GM12878 (cell line): ENCODE data around the gene DPYSL4. TPM values are rescaled to one million over a fixed set of nuclear protein-coding genes. Genes with fewer than 3 reads are reported as not detected.

Experiments used
- ATAC-seq: fragments of 200-7000 bp; cut with Tn5 transposase; 3 replicates; pipeline ENCODE4 v1.9.1; 2020; ENCODE audit warnings: mild to moderate bottlenecking, moderate library complexity
- BruUV-seq: library from RNA; stranded (reverse); fragments of 400-500 nt; replicated peaks from 2 replicates; lab custom pipeline; 2021; lab: Mats Ljungman, UMichigan
- CTCF ChIA-PET: fragments of 300-600 bp; sonication (Branson Sonifier 250); formaldehyde crosslinking; extraction: SDS; loops from one replicate; lab custom pipeline; 2021; ENCODE audit warnings: inconsistent platforms; lab: Yijun Ruan, JAX
- POLR2A ChIA-PET: fragments of 350-600 bp; formaldehyde crosslinking; extraction: SDS; loops from one replicate; lab custom pipeline; 2021; ENCODE audit warnings: inconsistent platforms; lab: Charles Lee
- RAD21 ChIA-PET: fragments of 300-600 bp; sonication (Branson Sonifier 250); formaldehyde crosslinking; loops from one replicate; lab custom pipeline; 2023; ENCODE audit warnings: antibody characterized with exemption; ENCODE audit not compliant: unreplicated experiment; lab: Charles Lee
- SMC1A ChIA-PET: fragments of 300-600 bp; sonication (Branson Sonifier 250); formaldehyde crosslinking; loops from one replicate; lab custom pipeline; 2023; ENCODE audit not compliant: unreplicated experiment, uncharacterized antibody; lab: Charles Lee
- DNase-seq: peaks from one replicate; pipeline ENCODE4 v3.0.0-alpha.2; 2011; ENCODE audit warnings: low read depth, low spot score
- FAIRE-seq: peaks from 3 replicates; lab custom pipeline; 2011; peaks lifted over from hg19 to GRCh38; lab: Jason Lieb, UNC
- H2AFZ ChIP-seq: 2 replicates; pipeline ENCODE4 v1.6.0; 2011; ENCODE audit warnings: low read depth, low read length, control low read depth; ENCODE audit not compliant: control insufficient read depth
- H3K27ac ChIP-seq: 2 replicates; pipeline ENCODE4 v1.5.1; 2011; ENCODE audit warnings: control low read depth; ENCODE audit not compliant: control insufficient read depth, insufficient read depth
- H3K27me3 ChIP-seq, 2 experiments: replicated peaks in 1 of 2; 2 replicates each; pipeline versions ENCODE4 v1.6.0 to v1.6.1; 2011; ENCODE audit warnings: low read length in 1 of 2; ENCODE audit not compliant: control insufficient read depth in 2 of 2, insufficient read depth in 2 of 2
- H3K36me3 ChIP-seq, 2 experiments: 2 replicates each; pipeline ENCODE4 v1.5.1; 2011; ENCODE audit warnings: low read length in 1 of 2; ENCODE audit not compliant: control insufficient read depth in 2 of 2, insufficient read depth in 2 of 2
- H3K4me1 ChIP-seq: 2 replicates; pipeline ENCODE4 v1.6.1; 2011; ENCODE audit warnings: mild to moderate bottlenecking, low read length, moderate library complexity, mixed read lengths; ENCODE audit not compliant: control insufficient read depth, insufficient read depth
- H3K4me2 ChIP-seq: 2 replicates; pipeline ENCODE4 v1.6.0; 2011; ENCODE audit warnings: control low read depth; ENCODE audit not compliant: control insufficient read depth, insufficient read depth
- H3K4me3 ChIP-seq: fragments of 200-600 bp; sonication (generic); 2 replicates; pipeline ENCODE4 v1.5.1; 2016
- H3K79me2 ChIP-seq: 2 replicates; pipeline ENCODE4 v1.6.0; 2011; ENCODE audit warnings: low read length; ENCODE audit not compliant: control insufficient read depth, insufficient read depth
- H3K9ac ChIP-seq: 2 replicates; pipeline ENCODE4 v1.8.0; 2011; ENCODE audit warnings: low read length, control low read depth, mixed read lengths; ENCODE audit not compliant: control insufficient read depth, insufficient read depth
- H3K9me3 ChIP-seq: replicated peaks from 3 replicates; pipeline ENCODE4 v1.5.1; 2011; ENCODE audit warnings: mild to moderate bottlenecking, low read length; ENCODE audit not compliant: control insufficient read depth, insufficient read depth
- H4K20me1 ChIP-seq: 2 replicates; pipeline ENCODE4 v1.6.0; 2011; ENCODE audit not compliant: control insufficient read depth, insufficient read depth
- ATF7 ChIP-seq: fragments of 450-650 bp; IDR thresholded peaks from 2 replicates; pipeline ENCODE4 v1.6.1; 2016; ENCODE audit warnings: low read depth, mild to moderate bottlenecking
- RUNX3 ChIP-seq: IDR thresholded peaks from 2 replicates; pipeline ENCODE4 v1.6.1; 2012; ENCODE audit warnings: low read length, inconsistent platforms
- SREBF2 ChIP-seq: IDR thresholded peaks from 2 replicates; pipeline ENCODE4 v1.6.1; 2012; ENCODE audit warnings: mild to moderate bottlenecking, low read length
- WGBS: methylation state at CpG from one replicate; pipeline ENCODE4 v1.1.6; 2016; ENCODE audit warnings: low lambda C conversion rate; ENCODE audit not compliant: insufficient replicate concordance, insufficient coverage; ENCODE audit errors: missing lambda C conversion rate; 5-methylcytosine and 5-hydroxymethylcytosine counted together
- in situ Hi-C: fragments of 300-500 bp; cut with MboI; formaldehyde crosslinking; loops from 9 replicates; pipeline ENCODE4 v1.14.3; 2018; ENCODE audit warnings: mixed read lengths
- intact Hi-C: fragments of 100-400 bp; cut with micrococcal nuclease; formaldehyde crosslinking; loops from one replicate; pipeline ENCODE4 v1.14.2; 2022; ENCODE audit not compliant: unreplicated experiment
- polyA plus RNA-seq, 11 experiments: library from polyadenylated mRNA; depleted of rRNA in 4 of 11; unstranded in 6 of 11; stranded (reverse) in 5 of 11; fragments of >200 nt; fragmentation: Nextera tagmentation in 4 of 11; fragmentation: Illumina TruSeq in 1 of 11; extraction: Ambion mirVana in 4 of 11; extraction: Trizol in 1 of 11; gene quantifications; 1 replicate in 1 of 11; 2 replicates in 10 of 11; pipeline versions ENCODE4 v1.2.1 to v1.2.3, GENCODE V29; 2011 to 2016; ENCODE audit warnings: inconsistent platforms in 2 of 11, missing spikeins in 2 of 11, low read depth in 1 of 11
- total RNA-seq, 4 experiments: library from RNA; depleted of rRNA in 3 of 4; stranded (reverse); fragments of >200 nt in 3 of 4; fragmentation: Illumina TruSeq in 1 of 4; extraction: Trizol in 1 of 4; gene quantifications; 2 replicates each; pipeline versions ENCODE4 v1.2.1 to v1.2.3, GENCODE V29; 2013 to 2021
- TF ChIP-seq, protein P1 (sequence below): fragments of 450-650 bp; IDR thresholded peaks from 2 replicates; pipeline ENCODE4 v1.6.1; 2018; ENCODE audit warnings: borderline replicate concordance, mild to moderate bottlenecking; ENCODE audit not compliant: partially characterized antibody
- TF ChIP-seq, protein P2 (sequence below): fragments of 450-650 bp; IDR thresholded peaks from 2 replicates; pipeline ENCODE4 v1.6.1; 2017; ENCODE audit warnings: antibody characterized with exemption, mild to moderate bottlenecking, moderate library complexity

The DPYSL4 gene
- total and polyA plus RNA-seq, 10 of the 15 experiments (the other 5 are each of a cell fraction or from before 2014, with no cell fraction given), result 0.10 to 0.21 TPM; not detected in 8

DNA sequence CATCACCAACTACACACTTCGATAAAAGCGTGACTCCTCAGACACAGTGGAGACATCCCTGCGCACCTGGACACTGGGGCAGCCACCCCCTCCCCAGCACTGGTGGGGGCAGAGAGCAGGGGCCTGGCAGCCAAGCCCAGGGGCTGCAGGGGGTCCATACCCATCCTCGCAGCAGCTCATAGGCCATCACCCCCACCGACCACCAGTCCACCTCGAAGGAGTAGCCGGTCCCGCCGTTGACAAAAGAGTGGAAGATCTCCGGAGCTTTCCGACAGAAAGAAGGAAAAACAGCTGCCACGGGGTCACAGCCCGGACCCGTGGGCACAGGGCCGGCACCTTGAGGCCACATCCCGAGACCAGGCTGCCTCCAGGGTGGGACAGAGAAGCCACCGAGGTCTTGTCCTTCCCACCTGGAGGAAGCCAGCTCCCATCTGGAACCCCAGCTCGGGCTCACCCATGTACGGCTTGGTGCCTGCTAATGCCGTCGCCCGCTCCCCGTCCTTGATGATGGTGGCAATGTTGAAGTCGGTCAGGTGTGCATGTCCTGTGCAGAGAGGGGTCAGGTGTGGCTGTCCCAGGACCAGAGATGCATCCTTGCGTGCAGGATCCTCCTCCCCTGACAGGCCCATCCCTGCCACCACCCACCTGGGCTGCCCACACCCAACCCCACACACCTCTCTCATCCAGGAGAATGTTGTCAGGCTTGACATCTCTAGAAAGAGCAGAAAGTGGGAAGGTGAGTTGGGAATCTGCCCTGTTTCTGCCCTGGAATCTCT lies 38.5 kb downstream of the DPYSL4 start:
- H2AFZ ChIP-seq, result no peak overlapping the region
- H3K4me2 ChIP-seq, result no peak overlapping the region
- DNase-seq (no peak), FAIRE-seq (no peak), ATAC-seq (no peak)
- H3K79me2 ChIP-seq, result no peaks in the 10 kb centered on the region
- H3K9me3 ChIP-seq, result no peaks in the 10 kb centered on the region
- WGBS, result 45% methylated on average over 23 of the region's 25 CpGs
- H3K4me3 ChIP-seq, result no peak overlapping the region
- H4K20me1 ChIP-seq, result no peaks in the 10 kb centered on the region
- in situ Hi-C loops (loop anchor here (10.0 kb wide), 1 partner anchor 410 kb away; no protein-coding TSS in a partner anchor), intact Hi-C loops (no loop called here)
- H3K27ac ChIP-seq, result no peak overlapping the region
- ChIA-PET CTCF (no interaction called here), POLR2A (interaction anchor here (0.6 kb wide), 1 partner anchor 116 kb away, joined by 3 read pairs; no protein-coding TSS in a partner anchor), SMC1A (no interaction called here), RAD21 (interaction anchor here (0.6 to 1.5 kb wide), 2 partner anchors 28 to 129 kb away, joined by 3 read pairs; no protein-coding TSS in a partner anchor)
- H3K9ac ChIP-seq, result no peak overlapping the region
- TF ChIP-seq RUNX3, result no peak
- TF ChIP-seq, protein P1, sequence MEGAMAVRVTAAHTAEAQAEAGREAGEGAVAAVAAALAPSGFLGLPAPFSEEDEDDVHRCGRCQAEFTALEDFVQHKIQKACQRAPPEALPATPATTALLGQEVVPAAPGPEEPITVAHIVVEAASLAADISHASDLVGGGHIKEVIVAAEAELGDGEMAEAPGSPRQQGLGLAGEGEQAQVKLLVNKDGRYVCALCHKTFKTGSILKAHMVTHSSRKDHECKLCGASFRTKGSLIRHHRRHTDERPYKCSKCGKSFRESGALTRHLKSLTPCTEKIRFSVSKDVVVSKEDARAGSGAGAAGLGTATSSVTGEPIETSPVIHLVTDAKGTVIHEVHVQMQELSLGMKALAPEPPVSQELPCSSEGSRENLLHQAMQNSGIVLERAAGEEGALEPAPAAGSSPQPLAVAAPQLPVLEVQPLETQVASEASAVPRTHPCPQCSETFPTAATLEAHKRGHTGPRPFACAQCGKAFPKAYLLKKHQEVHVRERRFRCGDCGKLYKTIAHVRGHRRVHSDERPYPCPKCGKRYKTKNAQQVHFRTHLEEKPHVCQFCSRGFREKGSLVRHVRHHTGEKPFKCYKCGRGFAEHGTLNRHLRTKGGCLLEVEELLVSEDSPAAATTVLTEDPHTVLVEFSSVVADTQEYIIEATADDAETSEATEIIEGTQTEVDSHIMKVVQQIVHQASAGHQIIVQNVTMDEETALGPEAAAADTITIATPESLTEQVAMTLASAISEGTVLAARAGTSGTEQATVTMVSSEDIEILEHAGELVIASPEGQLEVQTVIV, result no peak
- TF ChIP-seq, protein P2, sequence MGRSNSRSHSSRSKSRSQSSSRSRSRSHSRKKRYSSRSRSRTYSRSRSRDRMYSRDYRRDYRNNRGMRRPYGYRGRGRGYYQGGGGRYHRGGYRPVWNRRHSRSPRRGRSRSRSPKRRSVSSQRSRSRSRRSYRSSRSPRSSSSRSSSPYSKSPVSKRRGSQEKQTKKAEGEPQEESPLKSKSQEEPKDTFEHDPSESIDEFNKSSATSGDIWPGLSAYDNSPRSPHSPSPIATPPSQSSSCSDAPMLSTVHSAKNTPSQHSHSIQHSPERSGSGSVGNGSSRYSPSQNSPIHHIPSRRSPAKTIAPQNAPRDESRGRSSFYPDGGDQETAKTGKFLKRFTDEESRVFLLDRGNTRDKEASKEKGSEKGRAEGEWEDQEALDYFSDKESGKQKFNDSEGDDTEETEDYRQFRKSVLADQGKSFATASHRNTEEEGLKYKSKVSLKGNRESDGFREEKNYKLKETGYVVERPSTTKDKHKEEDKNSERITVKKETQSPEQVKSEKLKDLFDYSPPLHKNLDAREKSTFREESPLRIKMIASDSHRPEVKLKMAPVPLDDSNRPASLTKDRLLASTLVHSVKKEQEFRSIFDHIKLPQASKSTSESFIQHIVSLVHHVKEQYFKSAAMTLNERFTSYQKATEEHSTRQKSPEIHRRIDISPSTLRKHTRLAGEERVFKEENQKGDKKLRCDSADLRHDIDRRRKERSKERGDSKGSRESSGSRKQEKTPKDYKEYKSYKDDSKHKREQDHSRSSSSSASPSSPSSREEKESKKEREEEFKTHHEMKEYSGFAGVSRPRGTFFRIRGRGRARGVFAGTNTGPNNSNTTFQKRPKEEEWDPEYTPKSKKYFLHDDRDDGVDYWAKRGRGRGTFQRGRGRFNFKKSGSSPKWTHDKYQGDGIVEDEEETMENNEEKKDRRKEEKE, result no peak
- TF ChIP-seq SREBF2, result no peak
- no peak for TF ChIP-seq ATF7
- H3K27me3 ChIP-seq, result no peaks in the 10 kb centered on the region
- no peaks in the 10 kb centered on the region for H3K36me3 ChIP-seq
- BruUV-seq, result no TSS peak
- H3K4me1 ChIP-seq, result no peaks in the 10 kb centered on the region; the same call in 1 of the 2 replicates
